Transverse colon (tissue), 4 donors: Measurements from ENCODE around the gene WNT4. TPM values are rescaled to one million over a fixed set of nuclear protein-coding genes. Genes with fewer than 3 reads are reported as not detected.
"Not testable (repeated sequence)": the region's sequence is repeated elsewhere in the genome, so short reads cannot be mapped to it uniquely, and the experiment has no call there.

Experiments used
- DNase-seq: peaks from one replicate; pipeline ENCODE4 v3.0.0-alpha.2; 2019
- H3K27ac ChIP-seq, 4 donors: fragments of 200-600 bp; sonication (generic); 2 replicates each; pipeline ENCODE4 v1.5.1; 2016 to 2018; ENCODE audit warnings: inconsistent platforms in 4 of 4
- H3K27me3 ChIP-seq: fragments of 200-600 bp; sonication (generic); 2 replicates; pipeline ENCODE4 v1.5.1; 2017; ENCODE audit warnings: inconsistent platforms
- H3K36me3 ChIP-seq, 4 donors: fragments of 200-600 bp; sonication (generic); 2 replicates each; pipeline ENCODE4 v1.5.1; 2017 to 2019; ENCODE audit warnings: inconsistent platforms in 4 of 4
- H3K4me1 ChIP-seq, 4 donors: fragments of 200-600 bp; sonication (generic); 2 replicates each; pipeline ENCODE4 v1.5.1; 2017 to 2020; ENCODE audit warnings: inconsistent platforms in 4 of 4
- H3K4me3 ChIP-seq, 4 donors: fragments of 200-600 bp; sonication (generic); 1 replicate in 1 of 4; 2 replicates in 3 of 4; pipeline versions ENCODE4 v1.5.1 to v1.6.1; 2017 to 2019; ENCODE audit warnings: inconsistent platforms in 4 of 4
- H3K9me3 ChIP-seq, 2 donors: fragments of 200-600 bp; sonication (generic); 2 replicates each; pipeline ENCODE4 v1.5.1; 2017 to 2019; ENCODE audit warnings: inconsistent platforms in 2 of 2
- EP300 ChIP-seq: sonication (generic); formaldehyde crosslinking; IDR thresholded peaks from one replicate; pipeline ENCODE4 v1.6.1; 2017; ENCODE audit warnings: antibody characterized with exemption, low read depth
- POLR2A ChIP-seq: fragments of 450-650 bp; IDR thresholded peaks from one replicate; pipeline ENCODE4 v1.6.1; 2016; ENCODE audit warnings: antibody characterized with exemption, mild to moderate bottlenecking, moderate library complexity
- POLR2AphosphoS5 ChIP-seq, 3 donors: sonication (generic); formaldehyde crosslinking; IDR thresholded peaks; one replicate each; pipeline ENCODE4 v1.6.1; 2016; ENCODE audit warnings: antibody characterized with exemption in 3 of 3
- WGBS, 2 donors: methylation state at CpG; one replicate each; pipeline ENCODE4 v1.1.5; 2018; ENCODE audit warnings: low coverage in 1 of 2; 5-methylcytosine and 5-hydroxymethylcytosine counted together
- in situ Hi-C, 4 donors: fragments of 200-750 bp; cut with MboI; loops; one replicate each; pipeline versions ENCODE4 v1.15.0 to v1.15.1; 2017; ENCODE audit warnings: low sequenced_read_pairs in 3 of 4, low pct_ligation_motif_present in 1 of 4, low pct_unique_long_range_greater_than_20kb in 1 of 4
- intact Hi-C: fragments of 100-400 bp; cut with DNase I; formaldehyde crosslinking; loops from one replicate; pipeline ENCODE4 v1.15.1; 2023; ENCODE audit warnings: low total_unique reads
- total RNA-seq, 4 donors: library from RNA; depleted of rRNA; stranded (reverse); fragments of >200 nt; gene quantifications; one replicate each; pipeline ENCODE4 v1.1.0, GENCODE V29; 2016
- TF ChIP-seq, protein P1 (sequence below), 5 experiments: fragments of 200-600 bp in 3 of 5; fragments of 450-650 bp in 2 of 5; sonication (generic) in 3 of 5; IDR thresholded peaks; 1 replicate in 2 of 5; 2 replicates in 3 of 5; pipeline ENCODE4 v1.5.1; 2016 to 2017; ENCODE audit warnings: antibody characterized with exemption in 5 of 5, inconsistent platforms in 3 of 5, mild to moderate bottlenecking in 2 of 5, moderate library complexity in 1 of 5

The WNT4 gene
- total RNA-seq, 4 donors from 2014 or later: 0.82 to 3.0 (median 2.1) TPM; not detected in 1

DNA sequence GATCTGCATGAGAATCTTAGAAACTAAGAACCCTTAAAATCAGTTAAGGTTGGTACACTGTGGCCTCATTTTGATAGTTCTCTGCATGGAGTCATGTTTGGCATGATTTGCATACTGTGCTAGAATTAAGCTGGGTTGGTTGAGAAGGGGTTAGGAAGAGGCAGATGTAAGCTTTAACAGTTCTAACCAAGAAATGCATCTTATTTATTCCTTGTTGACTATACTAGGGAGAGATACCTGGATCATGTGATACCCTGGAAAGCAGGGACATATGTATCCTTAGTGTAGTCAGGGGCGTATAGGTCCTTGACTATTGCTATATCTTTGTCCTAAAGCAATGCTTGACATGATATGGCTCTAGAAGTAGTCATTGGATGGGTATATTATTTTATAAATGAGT is 49.4 kb downstream of the WNT4 start:
- in situ Hi-C loops: no loop called here
- peaks cover 0 to 36% (median 9%) of the 10 kb centered on the region in 4 donors for H3K36me3 ChIP-seq
- DNase-seq: no peak

DNA sequence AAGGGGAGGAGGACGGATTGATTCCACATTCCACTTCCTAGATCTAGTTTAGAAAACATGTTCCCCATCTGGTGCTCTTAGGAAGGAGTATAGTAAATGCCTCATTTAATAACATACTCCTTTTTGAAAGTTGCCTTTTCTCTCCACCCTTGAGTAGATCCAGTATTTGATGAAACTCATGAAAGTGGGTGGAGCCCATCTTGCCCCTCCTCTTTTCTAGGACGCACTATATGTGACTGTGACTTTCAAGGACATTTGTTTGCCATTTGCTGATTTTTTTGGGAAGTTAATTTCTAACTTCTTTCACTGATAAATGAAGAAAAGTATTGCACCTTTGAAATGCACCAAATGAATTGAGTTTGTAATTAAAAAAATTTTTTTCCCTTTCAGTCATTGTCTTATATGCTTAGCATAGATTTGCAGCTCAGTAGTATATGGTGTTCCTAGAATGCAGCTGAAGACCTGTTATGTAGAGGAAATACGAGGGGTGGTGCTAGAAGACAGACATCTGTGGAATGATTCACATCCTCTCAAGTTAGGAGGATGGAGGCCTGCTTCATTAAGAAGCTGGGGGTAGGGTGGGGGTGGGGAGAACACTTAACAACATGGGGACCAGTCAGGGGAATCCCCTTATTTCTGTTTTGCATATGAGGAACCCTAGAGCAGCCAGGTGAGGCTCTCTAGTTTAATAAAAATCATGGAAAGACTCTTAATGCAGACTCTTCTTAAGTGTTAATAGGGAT is 50.7 kb downstream of the WNT4 start:
- 66 to 100% methylated on average over 1 to 3 of the region's 3 CpGs for WGBS, 2 donors
- DNase-seq, in situ Hi-C loops, H3K9me3 ChIP-seq, H3K27me3 ChIP-seq, H3K4me3 ChIP-seq, H3K27ac ChIP-seq, intact Hi-C loops: not testable (repeated sequence)
- H3K4me1 ChIP-seq: peaks cover 14 to 42% (median 26%) of the 10 kb centered on the region in 4 donors
- peaks cover 0 to 34% (median 8%) of the 10 kb centered on the region in 4 donors for H3K36me3 ChIP-seq

More for the DNA sequence above, 49.4 kb downstream of the WNT4 start:
- H3K4me1 ChIP-seq: peaks cover 11 to 29% (median 22%) of the 10 kb centered on the region in 4 donors
- H3K27ac ChIP-seq: no peak overlapping the region
- H3K9me3 ChIP-seq: no peaks in the 10 kb centered on the region
- H3K4me3 ChIP-seq: no peak overlapping the region
- no peak for TF ChIP-seq POLR2A
- no peaks in the 10 kb centered on the region for H3K27me3 ChIP-seq
- WGBS, 2 donors: 94% methylated on average over 1 of the region's 1 CpG; no CpG with 5 or more reads in 1 of the 2 donors
- intact Hi-C loops: no loop called here

DNA sequence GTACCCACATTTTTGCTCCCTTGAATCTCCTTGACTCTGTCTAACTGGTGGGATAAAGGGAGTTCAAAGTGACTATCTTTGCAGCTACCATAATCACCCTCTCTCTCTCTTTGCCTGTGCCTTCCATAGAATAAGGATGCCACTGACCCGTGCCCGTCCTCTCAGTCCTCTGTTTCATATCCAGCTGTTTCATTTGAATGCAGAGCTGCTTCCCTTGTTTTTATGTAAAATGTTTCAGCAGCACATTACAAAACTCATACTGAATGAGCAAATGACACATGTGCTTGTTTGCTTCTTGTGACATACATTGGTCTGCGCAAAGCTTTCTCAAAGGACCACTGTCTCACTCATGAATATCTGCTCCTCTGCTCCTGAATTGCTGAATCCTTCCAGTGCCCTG is 52.0 kb downstream of the WNT4 start:
- TF ChIP-seq EP300 (no peak), POLR2AphosphoS5 (IDR thresholded peaks at IDR 0.05) (peak in 1 of 3 donors; percentile 0)
- Histone ChIP-seq H3K4me3 (no peak overlapping the region), H3K27me3 (no peaks in the 10 kb centered on the region), H3K4me1 (peaks cover 14 to 44% (median 26%) of the 10 kb centered on the region in 4 donors), H3K9me3 (no peaks in the 10 kb centered on the region), H3K27ac (no peak overlapping the region), H3K36me3 (peaks cover 0 to 34% (median 10%) of the 10 kb centered on the region in 4 donors)
- intact Hi-C loops: no loop called here
- in situ Hi-C loops: no loop called here
- DNase-seq: no peak
- 74 to 85% methylated on average over 3 of the region's 3 CpGs for WGBS, 2 donors

DNA sequence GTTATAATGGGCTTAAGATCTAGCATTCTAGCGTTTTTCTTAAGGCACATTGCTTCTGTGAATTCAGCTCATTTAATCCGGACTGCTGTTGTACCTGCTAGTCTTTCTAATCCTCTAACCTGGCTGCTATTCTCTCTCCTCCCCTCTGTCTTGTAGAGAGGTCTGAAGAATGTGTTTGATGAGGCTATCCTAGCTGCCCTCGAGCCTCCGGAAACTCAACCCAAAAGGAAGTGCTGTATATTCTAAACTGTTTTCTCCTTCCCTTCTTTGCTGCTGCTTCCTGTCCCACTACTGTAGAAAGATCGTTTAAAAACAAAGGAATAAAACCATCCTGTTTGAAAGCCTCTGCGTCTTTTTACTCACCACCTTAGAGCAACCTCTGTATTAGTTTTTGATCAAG is 53.1 kb downstream of the WNT4 start:
- in situ Hi-C loops: no loop called here
- intact Hi-C loops: no loop called here
- no peak for DNase-seq
- Histone ChIP-seq H3K27ac (peak overlapping the region in 1 of 4 donors; percentile 19), H3K9me3 (no peaks in the 10 kb centered on the region), H3K4me3 (peak overlapping the region in 1 of 4 donors; percentile 5), H3K4me1 (peaks cover 14 to 44% (median 26%) of the 10 kb centered on the region in 4 donors), H3K27me3 (no peaks in the 10 kb centered on the region), H3K36me3 (peaks cover 0 to 29% (median 9%) of the 10 kb centered on the region in 4 donors)
- WGBS, 2 donors: 35 to 48% methylated on average over 5 to 6 of the region's 6 CpGs
- no peak for TF ChIP-seq POLR2A
- no peak for TF ChIP-seq POLR2AphosphoS5 (IDR thresholded peaks at IDR 0.05)
- TF ChIP-seq EP300: no peak

DNA sequence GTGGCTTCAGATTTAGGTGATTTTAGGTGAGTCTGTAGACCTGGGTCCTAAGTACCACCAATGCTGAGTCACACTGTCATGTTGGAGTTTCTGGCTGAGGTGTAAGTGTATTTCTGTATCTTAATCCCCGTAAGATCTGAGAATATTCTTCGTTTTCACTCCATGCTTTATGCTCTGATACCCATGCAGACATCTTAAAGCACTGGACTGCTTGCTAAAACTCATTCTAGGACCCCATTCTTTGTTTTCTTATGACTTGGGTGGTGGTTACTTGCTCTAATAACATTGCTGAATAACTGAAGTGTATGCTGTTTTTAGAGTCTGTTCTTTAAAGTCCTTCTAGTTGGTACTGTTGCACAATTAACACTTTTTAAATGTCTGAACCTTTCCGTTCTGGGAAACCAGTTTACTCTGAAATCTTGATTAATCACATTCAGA is 53.7 kb downstream of the WNT4 start:
- in situ Hi-C loops (no loop called here), intact Hi-C loops (no loop called here)
- H3K36me3 ChIP-seq: peaks cover 0 to 29% (median 8%) of the 10 kb centered on the region in 4 donors
- H3K9me3 ChIP-seq: no peaks in the 10 kb centered on the region
- no peak overlapping the region for H3K27ac ChIP-seq
- TF ChIP-seq POLR2AphosphoS5 (IDR thresholded peaks at IDR 0.05): no peak
- no peak for TF ChIP-seq EP300
- TF ChIP-seq, protein P1, sequence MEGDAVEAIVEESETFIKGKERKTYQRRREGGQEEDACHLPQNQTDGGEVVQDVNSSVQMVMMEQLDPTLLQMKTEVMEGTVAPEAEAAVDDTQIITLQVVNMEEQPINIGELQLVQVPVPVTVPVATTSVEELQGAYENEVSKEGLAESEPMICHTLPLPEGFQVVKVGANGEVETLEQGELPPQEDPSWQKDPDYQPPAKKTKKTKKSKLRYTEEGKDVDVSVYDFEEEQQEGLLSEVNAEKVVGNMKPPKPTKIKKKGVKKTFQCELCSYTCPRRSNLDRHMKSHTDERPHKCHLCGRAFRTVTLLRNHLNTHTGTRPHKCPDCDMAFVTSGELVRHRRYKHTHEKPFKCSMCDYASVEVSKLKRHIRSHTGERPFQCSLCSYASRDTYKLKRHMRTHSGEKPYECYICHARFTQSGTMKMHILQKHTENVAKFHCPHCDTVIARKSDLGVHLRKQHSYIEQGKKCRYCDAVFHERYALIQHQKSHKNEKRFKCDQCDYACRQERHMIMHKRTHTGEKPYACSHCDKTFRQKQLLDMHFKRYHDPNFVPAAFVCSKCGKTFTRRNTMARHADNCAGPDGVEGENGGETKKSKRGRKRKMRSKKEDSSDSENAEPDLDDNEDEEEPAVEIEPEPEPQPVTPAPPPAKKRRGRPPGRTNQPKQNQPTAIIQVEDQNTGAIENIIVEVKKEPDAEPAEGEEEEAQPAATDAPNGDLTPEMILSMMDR (IDR thresholded peaks at IDR 0.05): no peak
- 58 to 60% methylated on average over 3 of the region's 3 CpGs for WGBS, 2 donors
- no peak for DNase-seq
- peaks cover 14 to 44% (median 26%) of the 10 kb centered on the region in 4 donors for H3K4me1 ChIP-seq
- H3K4me3 ChIP-seq: no peak overlapping the region
- no peaks in the 10 kb centered on the region for H3K27me3 ChIP-seq

DNA sequence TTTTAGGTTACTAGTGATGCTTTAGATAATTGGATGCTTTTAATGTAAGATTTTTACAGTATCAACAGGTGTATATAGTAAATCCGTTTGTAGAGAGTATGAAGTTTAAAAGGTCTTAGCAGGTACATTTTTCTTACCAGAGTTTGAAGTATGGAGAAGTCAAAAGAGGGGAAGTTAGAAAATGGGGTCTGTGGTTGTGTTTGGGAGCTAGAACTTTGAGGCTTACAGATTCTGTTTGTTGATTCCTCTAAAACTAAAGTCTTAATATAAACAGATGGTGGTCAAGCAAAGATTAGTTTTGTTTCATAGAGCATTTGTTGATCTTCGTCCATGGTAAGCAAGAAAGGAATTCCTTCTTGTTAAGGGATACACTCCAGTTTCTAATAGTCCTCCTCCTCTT is 54.6 kb downstream of the WNT4 start:
- 41 to 52% methylated on average over 2 of the region's 2 CpGs for WGBS, 2 donors

More for the DNA sequence above, 54.6 kb downstream of the WNT4 start:
- Histone ChIP-seq H3K4me1 (peaks cover 14 to 44% (median 31%) of the 10 kb centered on the region in 4 donors), H3K27ac (peak overlapping the region in 1 of 4 donors; percentile 3), H3K36me3 (peaks cover 0 to 30% (median 8%) of the 10 kb centered on the region in 4 donors), H3K4me3 (no peak overlapping the region), H3K27me3 (no peaks in the 10 kb centered on the region), H3K9me3 (no peaks in the 10 kb centered on the region)
- in situ Hi-C loops: no loop called here
- TF ChIP-seq EP300 (no peak), POLR2A (no peak), POLR2AphosphoS5 (IDR thresholded peaks at IDR 0.05) (no peak)
- TF ChIP-seq, protein P1 (IDR thresholded peaks at IDR 0.05): no peak
- no peak for DNase-seq
- intact Hi-C loops: no loop called here
